ENCODE measurements around the gene ERBB2.

DNA sequence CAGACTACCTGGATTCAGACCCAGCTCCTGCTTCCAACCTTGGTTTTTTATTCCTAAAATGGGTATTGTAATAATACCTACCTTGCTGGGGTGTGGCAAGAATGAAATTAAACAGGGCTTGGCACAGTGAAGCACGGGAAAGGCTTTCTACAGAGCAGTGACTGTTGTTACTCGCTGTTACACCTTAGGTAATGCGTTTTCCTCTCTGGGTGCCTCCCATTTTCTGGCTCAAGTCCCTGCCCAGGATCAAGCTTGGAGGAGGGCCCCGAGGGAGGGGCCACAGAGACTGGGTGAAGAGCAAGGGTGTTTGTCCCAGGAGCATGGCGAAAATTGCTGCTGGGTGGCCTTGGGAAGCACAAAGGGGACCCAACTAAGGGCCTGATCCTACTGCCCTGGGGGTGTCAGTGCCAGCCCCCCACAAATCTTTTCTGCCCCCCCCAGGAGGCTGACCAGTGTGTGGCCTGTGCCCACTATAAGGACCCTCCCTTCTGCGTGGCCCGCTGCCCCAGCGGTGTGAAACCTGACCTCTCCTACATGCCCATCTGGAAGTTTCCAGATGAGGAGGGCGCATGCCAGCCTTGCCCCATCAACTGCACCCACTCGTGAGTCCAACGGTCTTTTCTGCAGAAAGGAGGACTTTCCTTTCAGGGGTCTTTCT is 17.1 kb downstream of the ERBB2 start:
- TF ChIP-seq EZH2phosphoT487 (IDR thresholded peaks at IDR 0.05; ENCODE audit: insufficient read depth, low read depth) = no peak
- no peak for TF ChIP-seq EZH2 (IDR thresholded peaks at IDR 0.05; ENCODE audit: insufficient read depth, poor library complexity, severe bottlenecking)

Data from GM23248 (cell line).